AG04450 (cell line): ENCODE data around the gene TMEM61. TPM values are rescaled to one million over a fixed set of nuclear protein-coding genes. Genes with fewer than 3 reads are reported as not detected.

Experiments used
- CTCF ChIA-PET: fragments of 300-600, 350-600 bp; formaldehyde crosslinking; extraction: SDS; loops from one replicate; lab custom pipeline; 2022; ENCODE audit warnings: antibody characterized with exemption, inconsistent platforms; lab: Charles Lee
- POLR2A ChIA-PET: fragments of 350-600 bp; formaldehyde crosslinking; extraction: SDS; loops from one replicate; lab custom pipeline; 2021; ENCODE audit warnings: antibody characterized with exemption, inconsistent platforms; lab: Yijun Ruan, JAX
- DNase-seq: peaks from one replicate; pipeline ENCODE4 v3.0.0-alpha.2; 2011; ENCODE audit warnings: low read depth, low spot score
- H3K27ac ChIP-seq: one replicate; pipeline ENCODE4 v1.5.1; 2012; ENCODE audit warnings: low read depth, low read length, control low read depth
- H3K27me3 ChIP-seq: one replicate; pipeline ENCODE4 v1.6.0; 2012; ENCODE audit warnings: low read length; ENCODE audit not compliant: control insufficient read depth, insufficient read depth
- H3K4me3 ChIP-seq: 2 replicates; pipeline ENCODE4 v1.5.1; 2011; ENCODE audit warnings: mild to moderate bottlenecking, low read depth, low read length, control low read depth
- H3K9me3 ChIP-seq: 2 replicates; pipeline ENCODE4 v1.5.1; 2012; ENCODE audit warnings: low read length; ENCODE audit not compliant: control insufficient read depth, insufficient read depth
- CTCF ChIP-seq: IDR thresholded peaks from 2 replicates; pipeline ENCODE4 v1.5.1; 2011; ENCODE audit warnings: low read depth, low read length, control low read depth, inconsistent platforms
- polyA plus RNA-seq: library from polyadenylated mRNA; depleted of rRNA; stranded (reverse); fragments of >200 nt; gene quantifications from 2 replicates; pipeline ENCODE4 v1.2.3, GENCODE V29; 2011

Gene TMEM61
- polyA plus RNA-seq, 1 experiment: not detected

GRCh38 chr1:54997711-54997986, 17.2 kb downstream of the TMEM61 start:
- DNase-seq: no peak
- POLR2A ChIA-PET: no interaction called here
- Histone ChIP-seq H3K27me3 (peaks cover 66% of the 10 kb centered on the region), H3K9me3 (no peaks in the 10 kb centered on the region; the same call in 1 of the 2 replicates), H3K4me3 (no peak overlapping the region), H3K27ac (no peak overlapping the region)
- no peak for TF ChIP-seq CTCF
- CTCF ChIA-PET: interaction anchor here (1.2 to 5.0 kb wide), 4 partner anchors 24 to 60 kb away, joined by 4 to 223 read pairs (median 6); no protein-coding TSS in a partner anchor

- ChIA-PET POLR2A (no interaction called here), CTCF (interaction anchor here (1.6 to 5.0 kb wide), 2 partner anchors 24 to 49 kb away, joined by 6 to 223 read pairs; no protein-coding TSS in a partner anchor)
- no peak for TF ChIP-seq CTCF
- Histone ChIP-seq H3K9me3 (no peaks in the 10 kb centered on the region; the same call in 1 of the 2 replicates), H3K27me3 (peaks cover 71% of the 10 kb centered on the region), H3K27ac (no peak overlapping the region), H3K4me3 (no peak overlapping the region)
- no peak for DNase-seq
Observed at GRCh38 chr1:54998100-54998499, 17.7 kb downstream of the TMEM61 start.

DNA sequence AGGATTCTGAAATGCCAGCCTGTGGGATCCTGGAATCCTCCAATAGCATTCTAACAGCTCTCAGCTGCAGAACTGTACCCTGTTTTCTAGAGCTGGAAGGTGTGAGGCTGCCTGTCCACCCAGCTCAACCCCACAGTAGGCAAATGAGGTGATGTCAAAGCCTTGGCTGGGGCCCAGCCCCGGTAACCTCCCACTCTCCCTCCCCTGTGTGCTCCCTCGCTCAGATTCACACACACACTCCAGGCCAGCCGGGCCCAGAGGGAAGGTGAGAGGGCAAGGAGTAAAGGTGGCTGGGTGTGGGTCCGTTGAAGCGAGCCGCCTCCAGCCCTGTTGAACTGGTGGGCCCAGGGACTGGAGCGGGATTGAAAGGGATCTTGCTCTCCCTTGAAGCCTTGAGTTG, 18.2 kb downstream of the TMEM61 start, which contains the start of gene BSND:
Gene BSND, plus strand, starts transcription at position 257 of the 400 bp plus-strand sequence. CDS start 254 bp downstream, outside the sequence.
- ChIA-PET POLR2A (no interaction called here), CTCF (interaction anchor here (1.6 to 5.0 kb wide), 2 partner anchors 23 to 50 kb away, joined by 6 to 223 read pairs; no protein-coding TSS in a partner anchor)
- Histone ChIP-seq H3K9me3 (no peaks in the 10 kb centered on the region; the same call in 1 of the 2 replicates), H3K27me3 (peaks cover 72% of the 10 kb centered on the region), H3K4me3 (no peak within 1 kb of the TSS), H3K27ac (no peak within 1 kb of the TSS)
- no peak for TF ChIP-seq CTCF
- DNase-seq: no peak

DNA sequence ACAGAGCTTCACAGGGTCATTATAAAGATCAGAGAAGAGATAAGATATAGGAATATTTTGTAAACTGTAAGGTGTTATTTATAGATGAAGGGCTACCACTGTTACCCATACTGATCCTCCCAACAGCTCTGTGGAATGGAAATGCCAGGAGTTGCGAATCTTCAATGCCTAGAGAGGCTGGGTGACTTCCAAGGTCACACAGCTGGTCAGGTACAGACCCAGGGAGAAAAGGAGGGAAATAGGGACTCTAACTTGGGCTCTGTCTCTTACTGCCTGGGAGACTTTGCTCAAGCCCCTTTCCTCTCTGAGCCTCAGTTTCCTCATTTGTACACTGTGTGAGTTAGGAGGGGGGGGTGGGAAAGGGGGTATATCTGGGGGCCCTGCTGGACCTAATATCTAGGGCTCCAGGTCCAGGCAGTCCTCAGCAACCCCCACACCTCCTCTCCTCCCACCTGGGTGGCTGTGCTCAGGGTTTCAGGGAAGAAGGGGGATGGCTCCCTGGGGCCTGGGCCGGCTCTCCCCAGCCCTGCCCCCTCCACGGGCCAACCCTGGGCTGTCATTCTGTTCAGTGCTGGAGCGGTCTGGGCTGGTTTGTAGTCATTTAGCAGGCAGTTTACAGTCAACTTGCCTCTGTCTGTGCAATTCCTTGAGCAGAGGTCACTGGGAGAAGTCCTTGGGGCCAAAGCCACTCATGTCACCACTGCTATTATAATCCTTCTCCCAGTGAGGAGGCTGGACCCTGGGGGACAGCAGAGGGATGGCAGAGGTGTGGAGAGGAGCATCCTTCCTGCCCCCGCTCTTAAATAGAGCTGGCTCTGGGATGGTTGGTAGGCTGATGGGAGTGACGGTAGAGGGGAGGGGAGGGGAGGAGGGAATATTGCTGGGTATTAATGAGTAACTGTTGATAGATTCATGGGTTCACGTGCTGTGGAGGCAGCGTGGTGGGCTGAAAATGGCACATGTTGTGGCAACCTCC, 20.0 kb downstream of the TMEM61 start:
- POLR2A ChIA-PET: no interaction called here
- CTCF ChIA-PET: interaction anchor here (0.6 to 3.1 kb wide), 6 partner anchors 22 to 55 kb away, joined by 3 to 16 read pairs (median 5); no protein-coding TSS in a partner anchor

More for the DNA sequence above, 20.0 kb downstream of the TMEM61 start:
- H3K4me3 ChIP-seq: no peak overlapping the region
- DNase-seq: no peak
- no peaks in the 10 kb centered on the region; the same call in 1 of the 2 replicates for H3K9me3 ChIP-seq
- no peak for TF ChIP-seq CTCF
- peaks cover 58% of the 10 kb centered on the region for H3K27me3 ChIP-seq
- H3K27ac ChIP-seq: no peak overlapping the region
